Measurements from ENCODE around the gene HRH4. TPM values are rescaled to one million over a fixed set of nuclear protein-coding genes. Genes with fewer than 3 reads are reported as not detected.

The HRH4 gene
- total and polyA plus RNA-seq, 2 donors (not counting 3 experiments of a cell fraction or from before 2014, with no cell fraction given): 0.03 TPM; not detected in 1

- H2AFZ ChIP-seq (ENCODE audit: low read depth, low read length): no peak overlapping the region
- ChIA-PET POLR2A (no interaction called here), CTCF (interaction anchor here (0.8 to 2.2 kb wide), 8 partner anchors 12 to 87 kb away, joined by 3 to 13 read pairs (median 3); partner anchors contain the start of genes HRH4 and OSBPL1A)
- no peaks in the 10 kb centered on the region for H3K4me1 ChIP-seq (ENCODE audit: control insufficient read depth, extremely low read depth, insufficient read depth, low read length)
- no peaks in the 10 kb centered on the region for H3K27me3 ChIP-seq (ENCODE audit: control insufficient read depth in 2 of 2, insufficient read depth in 2 of 2, low read length in 2 of 2)
- intact Hi-C loops (cut with micrococcal nuclease) (no loop called here), dilution Hi-C loops (cut with MboI; ENCODE audit: extremely low pct_ligation_motif_present, low sequenced_read_pairs) (no loop called here)
- no peak overlapping the region for H3K4me3 ChIP-seq (replicated peaks in 1 of 3; ENCODE audit: insufficient read depth in 1 of 3, low read depth in 1 of 3, low read length in 3 of 3)
- H3K9me1 ChIP-seq (replicated peaks; ENCODE audit: control insufficient read depth, extremely low read depth, insufficient read depth, low read length): no peaks in the 10 kb centered on the region
- no peaks in the 10 kb centered on the region for H3K79me2 ChIP-seq (ENCODE audit: control insufficient read depth, insufficient read depth, low read length)
- no peaks in the 10 kb centered on the region for H3K9me3 ChIP-seq (replicated peaks; ENCODE audit: control insufficient read depth, insufficient read depth, low read length)
- no TSS peak for BruUV-seq (replicated peaks)
- peaks cover 8 to 15% of the 10 kb centered on the region in 2 experiments for H3K36me3 ChIP-seq (ENCODE audit: control insufficient read depth in 2 of 2, extremely low read depth in 1 of 2, insufficient read depth in 2 of 2, low read length in 2 of 2)
- no peak for FAIRE-seq
- TF ChIP-seq MAX (IDR thresholded peaks at IDR 0.05; ENCODE audit: insufficient read depth, insufficient read length) (no peak), EZH2 (IDR thresholded peaks at IDR 0.05; ENCODE audit: borderline replicate concordance, low read depth, low read length, severe bottlenecking) (no peak), POLR2AphosphoS5 (IDR thresholded peaks at IDR 0.05; ENCODE audit: insufficient read depth, low read depth, low read length) (no peak), FOS (IDR thresholded peaks at IDR 0.05; ENCODE audit: borderline replicate concordance, insufficient read depth, low read length) (no peak), GATA2 (IDR thresholded peaks at IDR 0.05; ENCODE audit: insufficient read depth, insufficient read length, low read depth, low read length) (no peak)
- no peaks in the 10 kb centered on the region for H4K20me1 ChIP-seq (replicated peaks; ENCODE audit: control insufficient read depth, extremely low read depth, insufficient read depth, low read length)
- no peak overlapping the region for H3K27ac ChIP-seq (ENCODE audit: insufficient read depth, low read depth, low read length)
- H3K9ac ChIP-seq (replicated peaks; ENCODE audit: extremely low read depth, insufficient read depth, low read length): no peak overlapping the region
- H3K4me2 ChIP-seq (ENCODE audit: insufficient read depth, low read length): no peak overlapping the region
- DNase-seq (ENCODE audit: low read depth, low spot score): no peak
Measured at GRCh38 chr18:24446953-24447538, 13.4 kb upstream of the HRH4 start.

- POLR2A ChIA-PET: no interaction called here
Measured at GRCh38 chr18:24447961-24448360, 12.5 kb upstream of the HRH4 start.

More at GRCh38 chr18:24447961-24448360, 12.5 kb upstream of the HRH4 start:
- TF ChIP-seq MYC (IDR thresholded peaks at IDR 0.05; ENCODE audit: low read depth, low read length): no peak
- no peak for TF ChIP-seq JUN (IDR thresholded peaks at IDR 0.05; ENCODE audit: borderline replicate concordance, insufficient read depth, insufficient read length, low read depth)
- TF ChIP-seq MAX (IDR thresholded peaks at IDR 0.05; ENCODE audit: insufficient read depth, insufficient read length): no peak
- TF ChIP-seq EZH2 (IDR thresholded peaks at IDR 0.05; ENCODE audit: borderline replicate concordance, low read depth, low read length, severe bottlenecking): no peak
- no peak for TF ChIP-seq POLR2A (IDR thresholded peaks at IDR 0.05; ENCODE audit: low read depth, low read length)
- TF ChIP-seq GATA2 (IDR thresholded peaks at IDR 0.05; ENCODE audit: insufficient read depth, insufficient read length, low read depth, low read length): no peak
- no peak for TF ChIP-seq FOS (IDR thresholded peaks at IDR 0.05; ENCODE audit: borderline replicate concordance, insufficient read depth, low read length)
- TF ChIP-seq POLR2AphosphoS5 (IDR thresholded peaks at IDR 0.05; ENCODE audit: insufficient read depth, low read depth, low read length): no peak
- TF ChIP-seq, protein P1, sequence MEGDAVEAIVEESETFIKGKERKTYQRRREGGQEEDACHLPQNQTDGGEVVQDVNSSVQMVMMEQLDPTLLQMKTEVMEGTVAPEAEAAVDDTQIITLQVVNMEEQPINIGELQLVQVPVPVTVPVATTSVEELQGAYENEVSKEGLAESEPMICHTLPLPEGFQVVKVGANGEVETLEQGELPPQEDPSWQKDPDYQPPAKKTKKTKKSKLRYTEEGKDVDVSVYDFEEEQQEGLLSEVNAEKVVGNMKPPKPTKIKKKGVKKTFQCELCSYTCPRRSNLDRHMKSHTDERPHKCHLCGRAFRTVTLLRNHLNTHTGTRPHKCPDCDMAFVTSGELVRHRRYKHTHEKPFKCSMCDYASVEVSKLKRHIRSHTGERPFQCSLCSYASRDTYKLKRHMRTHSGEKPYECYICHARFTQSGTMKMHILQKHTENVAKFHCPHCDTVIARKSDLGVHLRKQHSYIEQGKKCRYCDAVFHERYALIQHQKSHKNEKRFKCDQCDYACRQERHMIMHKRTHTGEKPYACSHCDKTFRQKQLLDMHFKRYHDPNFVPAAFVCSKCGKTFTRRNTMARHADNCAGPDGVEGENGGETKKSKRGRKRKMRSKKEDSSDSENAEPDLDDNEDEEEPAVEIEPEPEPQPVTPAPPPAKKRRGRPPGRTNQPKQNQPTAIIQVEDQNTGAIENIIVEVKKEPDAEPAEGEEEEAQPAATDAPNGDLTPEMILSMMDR (IDR thresholded peaks at IDR 0.05; ENCODE audit: extremely low read depth in 1 of 2, insufficient read depth in 1 of 2, low read depth in 1 of 2, low read length in 2 of 2): no peak
- BruUV-seq (replicated peaks): no TSS peak
- DNase-seq (ENCODE audit: low read depth, low spot score) (no peak), FAIRE-seq (no peak)
- dilution Hi-C loops (cut with MboI; ENCODE audit: extremely low pct_ligation_motif_present, low sequenced_read_pairs) (no loop called here), intact Hi-C loops (cut with micrococcal nuclease) (no loop called here)
- Histone ChIP-seq H3K36me3 (ENCODE audit: control insufficient read depth in 2 of 2, extremely low read depth in 1 of 2, insufficient read depth in 2 of 2, low read length in 2 of 2) (peaks cover 8 to 15% of the 10 kb centered on the region in 2 experiments), H3K4me3 (replicated peaks in 1 of 3; ENCODE audit: insufficient read depth in 1 of 3, low read depth in 1 of 3, low read length in 3 of 3) (no peak overlapping the region), H3K9me3 (replicated peaks; ENCODE audit: control insufficient read depth, insufficient read depth, low read length) (no peaks in the 10 kb centered on the region), H3K9ac (replicated peaks; ENCODE audit: extremely low read depth, insufficient read depth, low read length) (no peak overlapping the region), H3K79me2 (ENCODE audit: control insufficient read depth, insufficient read depth, low read length) (no peaks in the 10 kb centered on the region), H3K4me2 (ENCODE audit: insufficient read depth, low read length) (no peak overlapping the region), H4K20me1 (replicated peaks; ENCODE audit: control insufficient read depth, extremely low read depth, insufficient read depth, low read length) (no peaks in the 10 kb centered on the region), H3K27ac (ENCODE audit: insufficient read depth, low read depth, low read length) (no peak overlapping the region), H3K9me1 (replicated peaks; ENCODE audit: control insufficient read depth, extremely low read depth, insufficient read depth, low read length) (no peaks in the 10 kb centered on the region), H3K4me1 (ENCODE audit: control insufficient read depth, extremely low read depth, insufficient read depth, low read length) (no peaks in the 10 kb centered on the region), H3K27me3 (ENCODE audit: control insufficient read depth in 2 of 2, insufficient read depth in 2 of 2, low read length in 2 of 2) (no peaks in the 10 kb centered on the region), H2AFZ (ENCODE audit: low read depth, low read length) (no peak overlapping the region)
- CTCF ChIA-PET: interaction anchor here (1.0 to 2.2 kb wide), 3 partner anchors 11 to 88 kb away, joined by 3 to 13 read pairs (median 5); no protein-coding TSS in a partner anchor
